H9 (cell line): ENCODE data around the gene CREB1. TPM values are rescaled to one million over a fixed set of nuclear protein-coding genes. Genes with fewer than 3 reads are reported as not detected.

Experiments used
- DNase-seq: peaks from one replicate; pipeline ENCODE4 v3.0.0-alpha.2; 2017
- H2AFZ ChIP-seq: one replicate; pipeline ENCODE4 v1.6.1; 2013; ENCODE audit warnings: mild to moderate bottlenecking, low read length, control low read depth, moderate library complexity
- H2AK5ac ChIP-seq: 2 replicates; pipeline ENCODE4 v1.6.1; 2013; ENCODE audit warnings: low read length, control low read depth, mixed read lengths; ENCODE audit not compliant: insufficient read length
- H2BK120ac ChIP-seq: one replicate; pipeline ENCODE4 v1.6.1; 2013; ENCODE audit warnings: low read depth, mild to moderate bottlenecking, low read length, control low read depth, inconsistent platforms; ENCODE audit not compliant: poor library complexity, severe bottlenecking
- H2BK12ac ChIP-seq: 2 replicates; pipeline ENCODE4 v1.6.1; 2013; ENCODE audit warnings: low read length, control low read depth, mixed read lengths, low read depth; ENCODE audit not compliant: insufficient read length
- H2BK15ac ChIP-seq: 2 replicates; pipeline ENCODE4 v1.6.1; 2013; ENCODE audit warnings: low read depth, low read length, control low read depth
- H2BK20ac ChIP-seq: one replicate; pipeline ENCODE4 v1.6.1; 2013; ENCODE audit warnings: low read depth, mild to moderate bottlenecking, low read length, control low read depth, inconsistent platforms; ENCODE audit not compliant: poor library complexity, severe bottlenecking
- H2BK5ac ChIP-seq: 2 replicates; pipeline ENCODE4 v1.6.1; 2013; ENCODE audit warnings: low read length, control low read depth, mixed read lengths; ENCODE audit not compliant: insufficient read length
- H3K14ac ChIP-seq: 2 replicates; pipeline ENCODE4 v1.6.1; 2013; ENCODE audit warnings: low read length, control low read depth; ENCODE audit not compliant: insufficient read depth
- H3K18ac ChIP-seq: 2 replicates; pipeline ENCODE4 v1.6.1; 2013; ENCODE audit warnings: low read depth, mild to moderate bottlenecking, mixed read lengths, low read length, control low read depth; ENCODE audit not compliant: insufficient read length
- H3K23ac ChIP-seq: 2 replicates; pipeline ENCODE4 v1.6.1; 2013; ENCODE audit warnings: low read length, control low read depth, mixed read lengths, low read depth; ENCODE audit not compliant: insufficient read length
- H3K23me2 ChIP-seq: 2 replicates; pipeline ENCODE4 v1.6.1; 2013; ENCODE audit warnings: low read depth, mild to moderate bottlenecking, mixed read lengths, low read length, control low read depth; ENCODE audit not compliant: insufficient read length, poor library complexity, severe bottlenecking
- H3K27ac ChIP-seq: 2 replicates; pipeline ENCODE4 v1.5.1; 2013; ENCODE audit warnings: low read length, control low read depth, mixed read lengths, low read depth; ENCODE audit not compliant: insufficient read length
- H3K27me3 ChIP-seq: 2 replicates; pipeline ENCODE4 v1.6.1; 2013; ENCODE audit warnings: low read length, control low read depth, inconsistent platforms; ENCODE audit not compliant: insufficient read depth
- H3K4ac ChIP-seq: 2 replicates; pipeline ENCODE4 v1.6.1; 2013; ENCODE audit warnings: low read depth, mild to moderate bottlenecking, control low read depth, inconsistent platforms, low read length, moderate library complexity
- H3K4me1 ChIP-seq: 2 replicates; pipeline ENCODE4 v1.6.1; 2013; ENCODE audit warnings: low read length, control low read depth, inconsistent platforms; ENCODE audit not compliant: insufficient read depth
- H3K4me2 ChIP-seq: 2 replicates; pipeline ENCODE4 v1.6.1; 2013; ENCODE audit warnings: low read length, control low read depth, mixed read lengths; ENCODE audit not compliant: insufficient read length, insufficient read depth
- H3K56ac ChIP-seq: 2 replicates; pipeline ENCODE4 v1.6.1; 2013; ENCODE audit warnings: low read depth, mild to moderate bottlenecking, mixed read lengths, low read length, control low read depth; ENCODE audit not compliant: insufficient read length
- H3K79me1 ChIP-seq: 2 replicates; pipeline ENCODE4 v1.6.1; 2013; ENCODE audit warnings: low read depth, mild to moderate bottlenecking, moderate library complexity, low read length, control low read depth, inconsistent platforms; ENCODE audit not compliant: insufficient read depth, poor library complexity, severe bottlenecking
- H3K79me2 ChIP-seq: 2 replicates; pipeline ENCODE4 v1.6.1; 2013; ENCODE audit warnings: low read length, control low read depth, inconsistent platforms; ENCODE audit not compliant: insufficient read depth
- H3K9ac ChIP-seq: 2 replicates; pipeline ENCODE4 v1.6.1; 2013; ENCODE audit warnings: low read length, control low read depth, mixed read lengths; ENCODE audit not compliant: insufficient read length; ENCODE audit errors: extremely low read depth
- H3K9me3 ChIP-seq: one replicate; pipeline ENCODE4 v1.6.1; 2013; ENCODE audit warnings: low read depth, low read length, inconsistent platforms; ENCODE audit not compliant: control insufficient read depth
- H3T11ph ChIP-seq: one replicate; pipeline ENCODE4 v1.6.1; 2013; ENCODE audit warnings: mild to moderate bottlenecking, low read length, control low read depth, inconsistent platforms
- H4K20me1 ChIP-seq: one replicate; pipeline ENCODE4 v1.6.1; 2013; ENCODE audit not compliant: control insufficient read depth, insufficient read length, insufficient read depth
- H4K5ac ChIP-seq: 2 replicates; pipeline ENCODE4 v1.6.1; 2013; ENCODE audit warnings: low read depth, mild to moderate bottlenecking, mixed read lengths, low read length, control low read depth; ENCODE audit not compliant: insufficient read length
- H4K8ac ChIP-seq: replicated peaks from 2 replicates; pipeline ENCODE4 v1.6.1; 2013; ENCODE audit warnings: low read length, control low read depth, mixed read lengths, low read depth; ENCODE audit not compliant: insufficient read length
- H4K91ac ChIP-seq: 2 replicates; pipeline ENCODE4 v1.6.1; 2013; ENCODE audit warnings: low read depth, mild to moderate bottlenecking, moderate library complexity, mixed read lengths, low read length, control low read depth; ENCODE audit not compliant: insufficient read length
- H3K27ac Mint-ChIP-seq, 3 experiments: 2 replicates in 2 of 3; 3 replicates in 1 of 3; pipeline ENCODE4 v1.8.0; 2020 to 2021; ENCODE audit warnings: mixed read lengths in 3 of 3, mild to moderate bottlenecking in 1 of 3, moderate library complexity in 1 of 3
- H3K27me3 Mint-ChIP-seq: 2 replicates; pipeline ENCODE4 v1.8.0; 2021; ENCODE audit warnings: low read depth, mild to moderate bottlenecking, moderate library complexity, mixed read lengths
- H3K36me3 Mint-ChIP-seq, 3 experiments: 2 replicates in 2 of 3; 3 replicates in 1 of 3; pipeline ENCODE4 v1.8.0; 2020 to 2021; ENCODE audit warnings: low read depth in 3 of 3, mixed read lengths in 3 of 3; ENCODE audit not compliant: insufficient read depth in 1 of 3
- H3K4me1 Mint-ChIP-seq, 2 experiments: 2 replicates each; pipeline ENCODE4 v1.8.0; 2020; ENCODE audit warnings: mixed read lengths in 2 of 2
- H3K4me3 Mint-ChIP-seq, 2 experiments: 2 replicates in 1 of 2; 3 replicates in 1 of 2; pipeline ENCODE4 v1.8.0; 2020 to 2021; ENCODE audit warnings: mild to moderate bottlenecking in 2 of 2, mixed read lengths in 2 of 2, moderate library complexity in 1 of 2
- H3K9me3 Mint-ChIP-seq, 2 experiments: 2 replicates in 1 of 2; 3 replicates in 1 of 2; pipeline ENCODE4 v1.8.0; 2020; ENCODE audit warnings: mild to moderate bottlenecking in 2 of 2, mixed read lengths in 2 of 2, moderate library complexity in 1 of 2
- WGBS: extraction: QIAGEN DNeasy Blood & Tissue Kit; methylation state at CpG from one replicate; pipeline ENCODE4 v1.1.7; 2013; ENCODE audit warnings: missing lambda C conversion rate, low lambda C conversion rate, mixed read lengths; ENCODE audit not compliant: insufficient read length; ENCODE audit errors: extremely low coverage; 5-methylcytosine and 5-hydroxymethylcytosine counted together
- total RNA-seq: library from RNA; stranded (reverse); gene quantifications from 2 replicates; pipeline ENCODE4 v1.2.1, GENCODE V29; 2021
- TF ChIP-seq, protein P1 (sequence below): fragments of 200-600 bp; sonication (generic); conservative IDR thresholded peaks from 3 replicates; pipeline ENCODE4 v1.8.0; 2021; ENCODE audit warnings: antibody characterized with exemption, mild to moderate bottlenecking

Gene CREB1
- total RNA-seq, 1 experiment from 2014 or later = 103 TPM

DNA sequence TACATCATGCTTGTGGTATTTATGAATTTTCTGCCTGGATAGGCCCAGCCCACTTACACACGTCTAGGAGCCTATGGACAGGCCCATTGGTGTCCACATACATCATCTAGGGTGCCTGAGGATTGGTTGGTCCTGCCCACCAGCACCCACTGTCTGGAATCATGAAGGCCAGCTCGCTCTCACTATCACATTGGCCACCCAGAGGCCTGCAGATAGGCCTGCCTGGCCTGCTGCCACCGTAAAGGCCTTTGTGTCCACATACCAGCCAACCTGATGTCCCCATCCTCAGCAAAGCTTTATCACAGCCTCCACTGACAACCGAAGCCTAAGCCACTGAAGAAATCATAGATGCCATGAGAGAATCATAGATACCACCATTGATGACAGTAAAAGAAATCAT, 55.2 kb downstream of the CREB1 start:
- Mint-ChIP-seq H3K4me3 (no peak overlapping the region), H3K27ac (no peak overlapping the region), H3K36me3 (peaks cover 60 to 87% (median 73%) of the 10 kb centered on the region in 3 experiments), H3K9me3 (no peaks in the 10 kb centered on the region; a peak in 1 of 5 replicates), H3K27me3 (no peaks in the 10 kb centered on the region), H3K4me1 (no peaks in the 10 kb centered on the region)
- Histone ChIP-seq H3K56ac (no peak overlapping the region), H2BK12ac (no peak overlapping the region), H2AK5ac (no peak overlapping the region), H4K5ac (no peak overlapping the region), H4K8ac (no peak overlapping the region), H3K79me2 (no peaks in the 10 kb centered on the region), H3K9me3 (no peaks in the 10 kb centered on the region), H3K23ac (no peak overlapping the region), H3K27me3 (no peaks in the 10 kb centered on the region), H2AFZ (no peak overlapping the region), H3K79me1 (no peaks in the 10 kb centered on the region), H3K4ac (no peak overlapping the region), H3T11ph (no peak overlapping the region), H2BK5ac (no peak overlapping the region), H3K18ac (no peak overlapping the region), H3K14ac (no peak overlapping the region), H4K91ac (no peak overlapping the region), H2BK120ac (no peak overlapping the region), H3K23me2 (no peaks in the 10 kb centered on the region), H2BK20ac (no peak overlapping the region), H2BK15ac (no peak overlapping the region), H3K9ac (no peak overlapping the region), H3K4me1 (no peaks in the 10 kb centered on the region), H3K4me2 (no peak overlapping the region), H3K27ac (no peak overlapping the region), H4K20me1 (no peaks in the 10 kb centered on the region)
- no CpG with 5 or more reads among the region's 4 CpGs for WGBS
- DNase-seq = no peak
- TF ChIP-seq, protein P1, sequence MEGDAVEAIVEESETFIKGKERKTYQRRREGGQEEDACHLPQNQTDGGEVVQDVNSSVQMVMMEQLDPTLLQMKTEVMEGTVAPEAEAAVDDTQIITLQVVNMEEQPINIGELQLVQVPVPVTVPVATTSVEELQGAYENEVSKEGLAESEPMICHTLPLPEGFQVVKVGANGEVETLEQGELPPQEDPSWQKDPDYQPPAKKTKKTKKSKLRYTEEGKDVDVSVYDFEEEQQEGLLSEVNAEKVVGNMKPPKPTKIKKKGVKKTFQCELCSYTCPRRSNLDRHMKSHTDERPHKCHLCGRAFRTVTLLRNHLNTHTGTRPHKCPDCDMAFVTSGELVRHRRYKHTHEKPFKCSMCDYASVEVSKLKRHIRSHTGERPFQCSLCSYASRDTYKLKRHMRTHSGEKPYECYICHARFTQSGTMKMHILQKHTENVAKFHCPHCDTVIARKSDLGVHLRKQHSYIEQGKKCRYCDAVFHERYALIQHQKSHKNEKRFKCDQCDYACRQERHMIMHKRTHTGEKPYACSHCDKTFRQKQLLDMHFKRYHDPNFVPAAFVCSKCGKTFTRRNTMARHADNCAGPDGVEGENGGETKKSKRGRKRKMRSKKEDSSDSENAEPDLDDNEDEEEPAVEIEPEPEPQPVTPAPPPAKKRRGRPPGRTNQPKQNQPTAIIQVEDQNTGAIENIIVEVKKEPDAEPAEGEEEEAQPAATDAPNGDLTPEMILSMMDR = no peak
